Lower leg skin (tissue), 4 donors: ENCODE results near the gene CCDC169. TPM values are rescaled to one million over a fixed set of nuclear protein-coding genes. Genes with fewer than 3 reads are reported as not detected.

Experiments
- DNase-seq, 2 donors: peaks; one replicate each; pipeline ENCODE4 v3.0.0-alpha.2; 2019; ENCODE audit warnings: low spot score in 2 of 2
- H3K4me3 ChIP-seq: fragments of 200-600 bp; sonication (generic); 2 replicates; pipeline ENCODE4 v1.5.1; 2017; ENCODE audit warnings: mild to moderate bottlenecking, low read depth; ENCODE audit not compliant: poor library complexity, severe bottlenecking
- CTCF ChIP-seq, 3 donors: fragments of 450-650 bp; IDR thresholded peaks; one replicate each; pipeline ENCODE4 v1.5.1; 2016; ENCODE audit warnings: antibody characterized with exemption in 3 of 3, mild to moderate bottlenecking in 3 of 3, moderate library complexity in 2 of 3
- POLR2A ChIP-seq, 2 donors: fragments of 450-650 bp; IDR thresholded peaks; one replicate each; pipeline ENCODE4 v1.6.1; 2016 to 2017; ENCODE audit warnings: antibody characterized with exemption in 2 of 2, mild to moderate bottlenecking in 1 of 2, moderate library complexity in 1 of 2
- WGBS, 2 donors: methylation state at CpG; one replicate each; pipeline ENCODE4 v1.1.5; 2018; 5-methylcytosine and 5-hydroxymethylcytosine counted together
- intact Hi-C: fragments of 100-400 bp; cut with DNase I; formaldehyde crosslinking; loops from one replicate; pipeline ENCODE4 v1.15.0; 2023; ENCODE audit warnings: low total_unique reads
- total RNA-seq, 4 donors: library from RNA; depleted of rRNA; stranded (reverse); fragments of >200 nt; gene quantifications; one replicate each; pipeline ENCODE4 v1.1.0, GENCODE V29; 2016

Gene CCDC169
- under 1 TPM in 2 of 4 donors, not detected in 2; 0.47 to 0.49 TPM for total RNA-seq

GRCh38 chr13:36297366-36298338 lies at the start of gene CCDC169:
CCDC169 (minus strand) TSS chr13:36297814; CDS start chr13:36297719, 95 bp downstream.
- 0 to 1% methylated on average over 35 to 53 of the region's 53 CpGs for WGBS, 2 donors
- TF ChIP-seq POLR2A (IDR thresholded peaks at IDR 0.05) (no peak), CTCF (IDR thresholded peaks at IDR 0.05) (no peak)
- intact Hi-C loops, result no loop called here
- H3K4me3 ChIP-seq, result peak within 1 kb of the TSS; percentile 32
- DNase-seq, result peak; percentile 59 to 93

- peak within 1 kb of the TSS; percentile 60 for H3K4me3 ChIP-seq
- DNase-seq, result peak; percentile 93 to 98
- WGBS, 2 donors, result 0 to 1% methylated on average over 10 to 34 of the region's 86 CpGs
- TF ChIP-seq CTCF (IDR thresholded peaks at IDR 0.05) (peak in 1 of 3 donors; percentile 91), POLR2A (IDR thresholded peaks at IDR 0.05) (peak in 1 of 2 donors; percentile 27)
- intact Hi-C loops, result no loop called here
Observed at GRCh38 chr13:36346222-36347083, 48.8 kb upstream of the CCDC169 start, which contains the start of gene SPART. SPART (minus strand) TSS chr13:36346394; CDS start chr13:36335830, 10,564 bp downstream.

GRCh38 chr13:36345438-36346221 lies 48.0 kb upstream of the CCDC169 start:
- peak overlapping the region; percentile 60 for H3K4me3 ChIP-seq
- WGBS, 2 donors, result 0 to 1% methylated on average over 37 to 45 of the region's 50 CpGs
- intact Hi-C loops, result no loop called here
- TF ChIP-seq POLR2A (IDR thresholded peaks at IDR 0.05) (peak in 1 of 2 donors; percentile 50), CTCF (IDR thresholded peaks at IDR 0.05) (no peak)
- peak; percentile 84 to 96 for DNase-seq

GRCh38 chr13:36344886-36345437 lies 47.3 kb upstream of the CCDC169 start:
- TF ChIP-seq POLR2A (IDR thresholded peaks at IDR 0.05), result no peak
- TF ChIP-seq CTCF (IDR thresholded peaks at IDR 0.05), result no peak
- intact Hi-C loops, result no loop called here
- DNase-seq, result no peak
- peak overlapping the region; percentile 60 for H3K4me3 ChIP-seq
- 7% methylated on average over 14 of the region's 14 CpGs for WGBS, 2 donors

- TF ChIP-seq CTCF (IDR thresholded peaks at IDR 0.05) (no peak), POLR2A (IDR thresholded peaks at IDR 0.05) (no peak)
- intact Hi-C loops, result no loop called here
- no peak overlapping the region for H3K4me3 ChIP-seq
- no peak for DNase-seq
- 64% methylated on average over 6 of the region's 6 CpGs for WGBS, 2 donors
Observed at GRCh38 chr13:36344173-36344572, 46.6 kb upstream of the CCDC169 start.
